Epithelial cell of proximal tubule (primary cell): ENCODE results near the gene S100A1. TPM values are rescaled to one million over a fixed set of nuclear protein-coding genes. Genes with fewer than 3 reads are reported as not detected.
"Not testable (repeated sequence)": the region's sequence is repeated elsewhere in the genome, so short reads cannot be mapped to it uniquely, and the experiment has no call there.

Experiments used
- DNase-seq: peaks from one replicate; pipeline ENCODE4 v3.0.0-alpha.2; 2011; ENCODE audit warnings: low read depth
- H3K4me3 ChIP-seq: 2 replicates; pipeline ENCODE4 v1.5.1; 2011; ENCODE audit warnings: low read depth, mild to moderate bottlenecking, low read length
- total RNA-seq: library from RNA; depleted of rRNA; stranded (reverse); fragments of >200 nt; gene quantifications from 2 replicates; pipeline ENCODE4 v1.2.3, GENCODE V29; 2015
- TF ChIP-seq, protein P1 (sequence below): conservative IDR thresholded peaks from 2 replicates; pipeline ENCODE4 v1.5.1; 2012; ENCODE audit warnings: low read depth, mild to moderate bottlenecking, low read length

The S100A1 gene
- 1.3 and 16.5 TPM in 2 replicates for total RNA-seq

DNA sequence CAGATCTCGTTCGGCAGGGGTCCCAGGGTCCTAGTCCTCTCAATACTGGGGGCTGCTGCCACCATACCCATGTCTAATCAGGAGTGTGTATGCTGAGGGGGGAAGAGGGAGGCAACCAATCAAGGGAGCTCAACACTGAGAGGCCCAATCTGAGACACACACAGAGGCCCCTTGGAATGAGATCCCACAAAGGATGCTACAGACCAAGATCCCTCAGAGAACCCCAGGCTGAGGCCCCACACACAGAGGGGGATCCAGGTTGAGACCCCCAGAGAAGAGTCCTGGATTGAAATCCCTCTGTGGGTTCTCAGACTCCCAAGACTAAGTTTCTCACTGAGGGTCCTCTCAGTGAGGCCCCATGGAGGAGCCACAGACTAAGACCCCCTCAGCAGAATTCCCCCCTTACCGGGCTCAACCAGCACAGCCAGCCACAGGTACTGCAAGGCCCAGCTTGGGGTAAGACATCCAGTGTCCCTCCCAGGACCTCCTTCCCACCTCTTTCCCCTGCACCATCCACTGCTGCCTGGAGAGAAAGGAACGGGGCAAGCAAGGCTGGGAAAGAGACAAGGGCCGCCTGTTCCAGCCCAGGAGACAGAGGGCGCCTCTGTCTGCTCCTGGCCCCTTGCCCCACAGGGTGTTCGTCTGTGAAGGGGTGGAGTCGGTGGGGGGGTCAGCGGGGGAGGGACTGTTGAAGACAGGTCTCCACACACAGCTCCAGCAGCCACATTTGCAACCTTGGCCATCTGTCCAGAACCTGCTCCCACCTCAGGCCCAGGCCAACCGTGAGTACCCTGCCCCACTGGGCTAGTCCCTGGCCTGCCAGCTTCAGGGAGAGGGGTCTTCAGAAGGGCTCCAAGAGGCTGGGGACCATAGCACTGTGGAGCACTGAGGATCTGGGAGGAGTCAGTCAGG lies at the start of gene S100A1:
Gene S100A1 (plus strand): TSS at position 720 of the 912 bp plus-strand sequence. CDS start 2,088 bp downstream, outside the sequence.
- DNase-seq: no peak
- TF ChIP-seq, protein P1, sequence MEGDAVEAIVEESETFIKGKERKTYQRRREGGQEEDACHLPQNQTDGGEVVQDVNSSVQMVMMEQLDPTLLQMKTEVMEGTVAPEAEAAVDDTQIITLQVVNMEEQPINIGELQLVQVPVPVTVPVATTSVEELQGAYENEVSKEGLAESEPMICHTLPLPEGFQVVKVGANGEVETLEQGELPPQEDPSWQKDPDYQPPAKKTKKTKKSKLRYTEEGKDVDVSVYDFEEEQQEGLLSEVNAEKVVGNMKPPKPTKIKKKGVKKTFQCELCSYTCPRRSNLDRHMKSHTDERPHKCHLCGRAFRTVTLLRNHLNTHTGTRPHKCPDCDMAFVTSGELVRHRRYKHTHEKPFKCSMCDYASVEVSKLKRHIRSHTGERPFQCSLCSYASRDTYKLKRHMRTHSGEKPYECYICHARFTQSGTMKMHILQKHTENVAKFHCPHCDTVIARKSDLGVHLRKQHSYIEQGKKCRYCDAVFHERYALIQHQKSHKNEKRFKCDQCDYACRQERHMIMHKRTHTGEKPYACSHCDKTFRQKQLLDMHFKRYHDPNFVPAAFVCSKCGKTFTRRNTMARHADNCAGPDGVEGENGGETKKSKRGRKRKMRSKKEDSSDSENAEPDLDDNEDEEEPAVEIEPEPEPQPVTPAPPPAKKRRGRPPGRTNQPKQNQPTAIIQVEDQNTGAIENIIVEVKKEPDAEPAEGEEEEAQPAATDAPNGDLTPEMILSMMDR: no peak
- H3K4me3 ChIP-seq: peak within 1 kb of the TSS; percentile 87

DNA sequence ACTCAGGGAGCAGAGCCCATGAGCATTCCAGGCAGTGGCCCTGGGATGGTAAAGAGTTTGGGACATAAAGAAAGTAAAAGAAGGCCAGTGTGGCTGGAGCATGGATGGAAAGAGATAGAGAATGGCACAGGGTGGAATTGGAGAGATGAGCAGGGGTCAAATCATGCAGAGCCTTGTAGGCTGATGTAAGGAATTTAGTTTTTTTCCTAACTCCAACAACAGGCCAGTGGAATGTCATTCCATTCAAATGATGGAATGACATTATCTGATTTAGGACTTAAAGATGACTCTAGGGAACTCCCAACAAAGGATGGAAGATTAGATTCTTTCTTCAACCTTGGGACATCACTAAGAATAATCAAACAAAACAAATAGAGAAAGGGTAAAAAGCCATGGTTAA lies 49.7 kb upstream of the S100A1 start:
- TF ChIP-seq, protein P1: no peak
- no peak overlapping the region for H3K4me3 ChIP-seq
- no peak for DNase-seq

DNA sequence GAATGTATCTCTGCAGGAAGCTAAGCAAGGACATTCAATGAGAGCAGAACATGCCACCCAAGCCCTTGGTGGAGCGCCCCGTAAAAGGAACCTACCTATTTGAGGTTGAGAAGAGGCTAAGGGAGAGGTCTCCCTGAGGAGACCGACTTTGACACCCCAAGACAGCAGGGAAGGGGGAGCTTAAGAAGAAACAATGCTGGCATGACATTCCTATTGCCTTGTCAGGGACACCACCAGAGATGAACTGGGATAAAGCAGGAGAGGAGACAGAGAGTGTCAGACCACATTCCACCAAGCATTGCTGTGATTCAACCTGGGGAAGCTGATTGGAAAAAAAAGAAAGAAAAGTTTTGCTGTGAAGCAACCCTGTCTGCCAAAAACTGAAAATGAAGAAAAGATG lies 49.3 kb upstream of the S100A1 start:
- no peak overlapping the region for H3K4me3 ChIP-seq
- DNase-seq: no peak
- TF ChIP-seq, protein P1: no peak

DNA sequence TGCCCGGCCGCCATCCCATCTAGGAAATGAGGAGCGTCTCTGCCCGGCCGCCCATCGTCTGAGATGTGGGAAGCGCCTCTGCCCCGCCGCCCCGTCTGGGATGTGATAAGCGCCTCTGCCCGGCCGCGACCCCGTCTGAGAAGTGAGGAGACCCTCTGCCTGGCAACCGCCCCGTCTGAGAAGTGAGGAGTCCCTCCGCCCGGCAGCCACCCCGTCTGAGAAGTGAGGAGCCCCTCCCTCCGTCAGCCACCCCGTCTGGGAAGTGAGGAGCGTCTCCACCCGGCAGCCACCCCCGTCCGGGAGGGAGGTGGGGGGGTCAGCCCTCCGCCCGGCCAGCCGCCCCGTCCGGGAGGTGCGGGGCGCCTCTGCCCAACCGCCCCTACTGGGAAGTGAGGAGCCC lies 45.4 kb upstream of the S100A1 start:
- not testable (repeated sequence) for DNase-seq, H3K4me3 ChIP-seq

DNA sequence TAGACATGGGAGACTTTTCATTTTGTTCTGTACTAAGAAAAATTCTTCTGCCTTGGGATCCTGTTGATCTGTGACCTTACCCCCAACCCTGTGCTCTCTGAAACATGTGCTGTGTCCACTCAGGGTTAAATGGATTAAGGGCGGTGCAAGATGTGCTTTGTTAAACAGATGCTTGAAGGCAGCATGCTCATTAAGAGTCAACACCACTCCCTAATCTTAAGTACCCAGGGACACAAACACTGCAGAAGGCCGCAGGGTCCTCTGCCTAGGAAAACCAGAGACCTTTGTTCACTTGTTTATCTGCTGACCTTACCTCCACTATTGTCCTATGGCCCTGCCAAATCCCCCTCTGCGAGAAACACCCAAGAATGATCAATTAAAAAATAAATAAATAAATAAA lies 44.7 kb upstream of the S100A1 start:
- H3K4me3 ChIP-seq, DNase-seq: not testable (repeated sequence)

DNA sequence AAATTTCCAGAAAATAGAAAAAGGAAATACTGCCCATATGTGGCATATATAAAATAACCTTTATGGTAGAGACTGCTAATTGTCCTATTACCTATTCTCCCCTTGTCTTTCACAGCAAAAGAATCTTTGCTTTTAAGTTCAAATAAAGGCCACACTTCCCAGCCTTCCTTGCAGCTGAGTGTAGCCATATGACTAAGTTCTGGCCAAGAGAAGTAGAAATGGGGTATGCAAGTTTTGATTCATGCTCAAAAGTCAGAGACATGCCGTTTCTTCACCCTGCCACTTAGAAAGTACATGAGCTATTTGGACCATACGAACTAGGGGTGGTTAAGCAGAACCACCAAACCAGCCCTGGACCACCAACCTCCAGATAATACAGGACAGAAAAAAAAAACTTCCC lies 44.3 kb upstream of the S100A1 start:
- no peak overlapping the region for H3K4me3 ChIP-seq
- no peak for DNase-seq
- TF ChIP-seq, protein P1: no peak

DNA sequence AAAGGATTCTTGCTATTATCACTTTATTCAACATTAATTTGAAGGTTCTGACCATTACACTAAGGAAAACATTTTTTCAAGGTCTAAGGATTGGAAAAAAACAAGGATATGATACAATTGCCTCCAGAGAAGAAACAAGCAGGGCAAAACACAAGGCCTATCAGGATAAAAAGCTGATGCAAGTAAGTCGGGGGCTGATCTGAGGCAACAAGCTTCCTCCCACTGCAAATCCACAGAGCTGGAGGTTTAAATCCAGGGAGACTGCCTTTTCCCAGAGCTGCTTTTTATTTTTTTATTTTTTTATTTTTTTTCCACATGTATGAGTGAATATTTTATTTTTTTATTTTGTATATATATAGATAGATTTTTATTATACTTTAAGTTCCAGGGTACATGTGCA lies 43.2 kb upstream of the S100A1 start:
- no peak overlapping the region for H3K4me3 ChIP-seq
- DNase-seq: no peak
- TF ChIP-seq, protein P1: no peak

DNA sequence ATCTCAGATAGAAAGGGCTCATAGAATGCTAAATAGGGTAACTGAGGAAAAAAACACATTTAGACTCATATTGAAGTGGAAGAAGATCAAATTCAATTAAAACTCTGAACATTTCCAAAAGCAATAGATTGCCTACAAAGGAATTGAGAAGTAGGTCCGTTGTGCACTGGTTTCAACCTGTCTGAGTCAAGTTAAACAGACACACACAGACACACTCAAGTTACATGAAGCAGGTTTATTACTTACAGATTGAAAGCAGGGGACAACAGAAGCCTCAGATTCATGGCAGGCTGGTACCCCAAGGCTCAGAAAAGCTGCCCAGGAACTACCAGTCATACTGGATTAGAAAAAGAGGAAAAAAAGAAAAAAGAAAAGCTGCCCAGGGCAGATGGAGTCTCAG lies 41.9 kb upstream of the S100A1 start:
- TF ChIP-seq, protein P1: no peak
- no peak for DNase-seq
- H3K4me3 ChIP-seq: no peak overlapping the region
